Duodenal mucosa (tissue), 2 donors: ENCODE data around the gene TYW1.
"Not testable (repeated sequence)": the region's sequence is repeated elsewhere in the genome, so short reads cannot be mapped to it uniquely, and the experiment has no call there.

Experiments used
- H3K27ac ChIP-seq: one replicate; pipeline ENCODE4 v1.7.0; 2013; ENCODE audit warnings: low read depth, low read length
- H3K27me3 ChIP-seq, 2 donors: one replicate each; pipeline ENCODE4 v1.7.0; 2013; ENCODE audit warnings: low read length in 2 of 2, control low read depth in 1 of 2; ENCODE audit not compliant: insufficient read depth in 2 of 2, control insufficient read depth in 1 of 2
- H3K36me3 ChIP-seq, 2 donors: one replicate each; pipeline ENCODE4 v1.7.0; 2013; ENCODE audit warnings: low read length in 2 of 2, control low read depth in 1 of 2; ENCODE audit not compliant: insufficient read depth in 2 of 2, control insufficient read depth in 1 of 2
- H3K4me1 ChIP-seq, 2 donors: one replicate each; pipeline ENCODE4 v1.7.0; 2013; ENCODE audit warnings: low read length in 2 of 2, control low read depth in 1 of 2; ENCODE audit not compliant: insufficient read depth in 2 of 2, control insufficient read depth in 1 of 2
- H3K4me3 ChIP-seq, 2 donors: one replicate each; pipeline ENCODE4 v1.7.0; 2013; ENCODE audit warnings: low read length in 2 of 2, low read depth in 1 of 2
- H3K9ac ChIP-seq, 2 donors: one replicate each; pipeline ENCODE4 v1.7.0; 2013; ENCODE audit warnings: low read length in 2 of 2, low read depth in 1 of 2
- H3K9me3 ChIP-seq, 2 donors: one replicate each; pipeline ENCODE4 v1.7.0; 2013; ENCODE audit warnings: low read length in 2 of 2, control low read depth in 1 of 2; ENCODE audit not compliant: control insufficient read depth in 1 of 2

The TYW1 gene

DNA sequence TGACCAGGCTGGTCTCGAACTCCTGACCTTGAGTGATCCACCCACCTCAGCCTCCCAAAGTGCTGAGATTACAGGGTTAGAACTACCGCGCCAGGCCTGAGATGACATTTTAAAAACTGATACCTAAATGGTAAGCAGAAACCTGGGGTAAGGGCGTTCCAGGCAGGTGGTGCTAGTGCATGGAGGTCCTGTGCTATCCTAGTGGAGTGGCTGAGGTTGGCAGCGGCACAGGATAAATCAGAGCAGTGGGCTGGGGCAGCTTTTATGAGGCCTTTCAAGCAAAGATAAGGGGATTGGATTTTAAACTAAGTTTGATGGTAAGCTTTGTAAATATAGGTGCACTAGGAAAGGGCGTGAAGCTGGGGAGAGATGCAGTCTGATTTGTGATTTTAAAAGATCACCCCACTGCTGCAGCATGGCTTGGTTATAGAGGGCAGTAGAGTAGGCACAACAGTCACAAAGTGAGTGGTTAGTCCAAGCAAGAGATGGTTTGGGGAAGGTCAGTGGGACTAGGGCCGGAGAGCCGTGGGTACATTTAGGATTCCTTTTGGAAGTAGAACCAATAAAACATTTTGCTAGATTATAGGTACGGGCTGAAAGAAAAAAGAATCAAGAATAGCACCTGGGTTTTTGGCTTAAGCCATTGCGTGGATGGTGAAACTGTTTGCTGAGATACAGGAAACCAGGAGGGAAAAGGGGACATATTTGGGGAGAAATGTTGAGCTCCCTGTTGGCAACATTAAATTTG lies 188.5 kb downstream of the TYW1 start:
- H3K27me3 ChIP-seq, H3K9ac ChIP-seq, H3K27ac ChIP-seq, H3K36me3 ChIP-seq, H3K4me1 ChIP-seq, H3K9me3 ChIP-seq, H3K4me3 ChIP-seq: not testable (repeated sequence)

DNA sequence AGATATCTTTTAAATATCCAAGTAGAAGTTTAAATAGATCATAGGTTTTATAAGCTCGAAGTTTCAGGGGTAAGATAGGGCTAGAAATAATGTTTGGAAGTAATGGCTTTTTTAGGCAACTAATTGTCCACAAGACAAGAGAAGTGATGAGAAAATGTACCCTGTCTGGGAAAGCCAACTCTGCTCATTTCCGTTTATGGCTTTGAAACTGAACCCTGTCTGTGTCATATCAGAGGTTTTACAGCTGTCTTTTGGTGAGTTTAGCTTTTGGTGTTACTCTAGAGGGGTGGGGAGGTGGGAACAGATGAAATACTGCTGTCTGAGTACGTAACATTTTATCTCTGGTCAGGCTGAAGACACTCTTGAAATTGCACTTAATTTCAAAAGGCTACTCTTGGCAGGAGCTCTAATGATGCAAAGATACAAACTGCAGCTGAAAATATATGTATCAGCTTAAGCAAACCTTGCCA lies 189.1 kb downstream of the TYW1 start:
- H3K36me3 ChIP-seq, H3K27me3 ChIP-seq, H3K9ac ChIP-seq, H3K27ac ChIP-seq, H3K4me3 ChIP-seq, H3K4me1 ChIP-seq, H3K9me3 ChIP-seq: not testable (repeated sequence)

DNA sequence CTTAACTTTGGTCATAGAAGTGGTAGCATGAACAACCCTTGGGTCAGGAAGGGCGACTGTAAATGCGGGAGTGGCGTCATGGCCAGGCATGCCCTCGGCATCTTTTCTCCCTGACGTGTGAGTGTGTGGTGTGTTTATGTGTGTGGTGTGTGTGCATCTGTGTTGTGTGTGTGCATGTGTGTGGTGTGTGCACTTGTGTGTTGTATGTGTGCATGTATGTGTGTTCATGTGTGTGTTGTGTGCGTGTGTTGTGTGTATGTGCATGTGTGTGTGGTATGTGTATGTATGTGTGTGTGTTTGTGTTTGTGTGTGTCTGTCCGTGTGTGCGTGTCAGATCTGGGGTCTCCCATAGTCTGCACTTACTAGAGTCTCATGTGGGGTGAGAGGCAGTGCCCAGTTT lies 192.5 kb downstream of the TYW1 start:
- H3K36me3 ChIP-seq, H3K9ac ChIP-seq, H3K27me3 ChIP-seq, H3K9me3 ChIP-seq, H3K27ac ChIP-seq, H3K4me1 ChIP-seq, H3K4me3 ChIP-seq: not testable (repeated sequence)

DNA sequence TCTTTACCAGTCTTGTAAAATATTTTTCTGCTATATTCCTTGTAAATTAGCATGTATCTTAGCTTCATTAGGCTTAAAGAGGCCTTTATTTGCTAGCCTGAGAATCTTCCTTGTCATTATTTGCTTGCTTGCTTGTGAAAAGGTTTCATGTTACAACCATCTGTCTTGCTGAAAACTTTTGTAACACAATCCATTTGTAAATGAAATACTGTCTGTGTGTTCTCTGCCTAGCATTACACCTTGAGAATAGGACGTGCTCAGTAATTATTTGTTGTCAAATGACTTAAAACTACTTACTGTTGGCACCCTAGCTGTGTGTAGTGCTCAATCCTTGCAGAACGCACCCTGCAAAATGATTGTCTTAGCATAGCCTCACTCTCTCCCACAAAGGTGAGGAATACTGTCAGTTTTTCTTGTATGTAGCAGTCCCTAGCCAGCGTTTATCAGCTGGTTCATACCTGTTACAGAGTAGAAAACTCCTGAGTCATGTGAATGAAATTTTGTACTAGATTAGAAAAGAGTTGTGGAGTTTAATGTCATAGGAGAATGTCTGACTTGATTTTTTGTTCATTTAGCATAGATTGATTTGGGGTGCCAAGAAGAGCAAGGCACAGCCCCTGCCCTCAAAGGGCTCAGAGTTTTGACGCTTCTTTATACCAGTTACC lies 193.3 kb downstream of the TYW1 start:
- not testable (repeated sequence) for H3K27me3 ChIP-seq, H3K9ac ChIP-seq, H3K36me3 ChIP-seq, H3K4me1 ChIP-seq, H3K4me3 ChIP-seq, H3K27ac ChIP-seq, H3K9me3 ChIP-seq

DNA sequence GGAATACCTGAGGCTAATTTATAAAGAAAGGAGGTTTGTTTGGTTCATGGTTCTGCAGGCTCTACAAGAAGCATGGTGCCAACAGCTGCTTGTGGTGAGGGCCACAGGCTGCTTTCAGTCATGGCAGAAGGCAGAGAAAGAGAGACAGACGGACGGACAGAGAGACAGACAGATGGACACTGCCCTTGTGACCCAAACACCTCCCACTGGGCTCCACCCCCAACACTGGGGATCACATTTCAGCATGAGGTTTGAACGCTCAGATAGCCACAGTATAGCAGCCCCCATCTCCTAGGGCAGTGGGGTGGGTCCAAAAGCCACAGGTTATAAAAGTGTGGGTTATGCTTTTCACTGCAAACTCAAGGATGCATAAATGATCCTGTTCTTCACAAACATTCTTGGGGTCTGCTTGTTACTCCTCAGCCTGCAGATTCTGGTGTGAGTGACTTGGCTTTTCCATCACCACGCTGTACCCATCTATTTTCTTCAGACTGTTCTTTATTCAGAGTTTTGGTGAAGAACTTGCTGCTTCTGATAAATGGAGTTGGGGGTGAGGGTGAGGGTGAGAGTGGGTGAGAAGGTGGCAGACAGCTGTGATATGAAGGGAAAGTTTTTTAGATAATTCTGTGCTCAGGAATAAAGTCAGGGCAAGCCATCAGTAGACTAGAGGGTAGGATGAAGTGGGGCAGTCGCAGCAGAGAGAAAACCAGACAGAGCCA lies 194.5 kb downstream of the TYW1 start:
- H3K27ac ChIP-seq, H3K36me3 ChIP-seq, H3K27me3 ChIP-seq, H3K4me1 ChIP-seq, H3K4me3 ChIP-seq, H3K9me3 ChIP-seq, H3K9ac ChIP-seq: not testable (repeated sequence)

DNA sequence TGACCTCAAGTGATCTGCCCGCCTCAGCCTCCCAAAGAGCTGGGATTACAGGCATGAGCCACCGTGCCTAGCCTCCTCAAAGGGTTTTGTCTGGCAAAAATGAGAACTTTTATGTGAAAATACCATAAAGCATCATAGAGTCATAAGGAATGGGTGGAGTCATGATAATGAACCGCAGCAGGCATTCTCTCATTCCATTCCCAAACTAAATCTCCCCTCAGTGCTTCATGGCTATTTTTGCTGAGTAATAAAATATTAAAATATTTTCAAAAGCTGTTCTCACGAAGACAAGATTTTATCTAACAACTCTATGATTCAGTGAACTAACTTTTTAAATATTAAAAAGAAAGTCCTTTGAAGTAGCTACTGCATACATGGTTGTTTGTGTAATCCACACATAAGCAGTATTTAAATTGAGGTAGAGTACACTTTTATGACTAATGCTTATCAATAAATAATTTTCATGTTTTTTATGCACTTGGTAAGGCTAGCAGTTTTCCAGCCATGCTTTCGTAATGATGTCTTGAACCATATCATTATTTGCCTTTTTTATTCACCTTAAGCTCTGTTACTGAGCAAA lies 195.6 kb downstream of the TYW1 start:
- H3K9ac ChIP-seq, H3K4me3 ChIP-seq, H3K9me3 ChIP-seq, H3K36me3 ChIP-seq, H3K27ac ChIP-seq, H3K4me1 ChIP-seq, H3K27me3 ChIP-seq: not testable (repeated sequence)

DNA sequence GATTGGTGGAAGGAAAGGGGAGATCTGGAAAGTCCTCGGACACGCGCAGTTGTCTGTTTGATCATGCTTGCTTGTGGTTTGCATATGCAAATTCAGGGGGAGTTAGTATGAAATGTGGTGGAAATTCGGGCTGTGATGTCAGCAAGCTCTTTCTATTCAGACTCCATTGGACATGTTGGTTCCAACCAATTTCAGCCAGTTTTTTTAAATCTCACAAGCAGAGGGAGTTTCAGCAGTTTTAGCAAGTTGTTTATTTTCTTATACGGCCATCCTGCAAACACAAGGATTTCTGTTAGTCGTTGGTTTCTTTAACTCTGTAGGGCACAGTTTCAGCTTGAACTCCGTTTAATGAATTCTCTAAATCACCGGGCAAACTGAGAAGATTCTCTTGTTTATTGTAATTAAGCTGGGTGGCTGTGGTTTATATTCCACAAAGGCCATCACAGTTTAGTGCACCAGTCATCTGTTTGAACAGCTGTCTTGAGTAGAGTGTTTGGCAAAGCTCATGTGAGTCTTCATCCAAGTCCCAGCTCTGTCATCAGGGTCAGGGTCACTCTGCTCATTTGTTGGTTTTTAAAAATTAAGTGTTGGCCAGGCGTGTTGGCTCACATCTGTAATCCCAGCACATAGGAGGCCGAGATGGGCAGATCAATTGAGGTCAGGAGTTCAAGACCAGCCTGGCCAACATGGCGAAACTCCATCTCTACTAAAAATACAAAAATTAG lies 196.4 kb downstream of the TYW1 start:
- H3K4me3 ChIP-seq, H3K27me3 ChIP-seq, H3K9me3 ChIP-seq, H3K9ac ChIP-seq, H3K4me1 ChIP-seq, H3K27ac ChIP-seq, H3K36me3 ChIP-seq: not testable (repeated sequence)

DNA sequence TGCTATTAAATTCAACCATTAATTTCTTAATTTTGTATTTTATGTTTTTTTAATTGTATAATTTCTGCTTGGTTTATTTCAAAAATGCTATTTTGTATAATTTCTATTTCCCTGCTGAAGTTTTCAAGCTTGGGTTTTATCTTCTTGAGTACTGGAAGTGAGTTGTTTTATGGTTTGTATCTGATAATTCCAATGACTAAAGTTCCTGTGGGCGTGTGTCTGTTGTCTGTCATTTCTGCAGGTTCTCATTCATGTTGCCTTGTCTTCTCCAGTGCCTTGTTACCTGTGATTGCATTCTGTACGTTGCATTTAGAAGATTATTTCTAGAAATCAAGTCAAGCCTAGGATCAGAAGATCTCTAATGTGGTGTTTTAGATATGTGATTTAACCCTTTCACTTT lies 199.5 kb downstream of the TYW1 start:
- H3K36me3 ChIP-seq, H3K27me3 ChIP-seq, H3K9ac ChIP-seq, H3K27ac ChIP-seq, H3K4me1 ChIP-seq, H3K4me3 ChIP-seq, H3K9me3 ChIP-seq: not testable (repeated sequence)

DNA sequence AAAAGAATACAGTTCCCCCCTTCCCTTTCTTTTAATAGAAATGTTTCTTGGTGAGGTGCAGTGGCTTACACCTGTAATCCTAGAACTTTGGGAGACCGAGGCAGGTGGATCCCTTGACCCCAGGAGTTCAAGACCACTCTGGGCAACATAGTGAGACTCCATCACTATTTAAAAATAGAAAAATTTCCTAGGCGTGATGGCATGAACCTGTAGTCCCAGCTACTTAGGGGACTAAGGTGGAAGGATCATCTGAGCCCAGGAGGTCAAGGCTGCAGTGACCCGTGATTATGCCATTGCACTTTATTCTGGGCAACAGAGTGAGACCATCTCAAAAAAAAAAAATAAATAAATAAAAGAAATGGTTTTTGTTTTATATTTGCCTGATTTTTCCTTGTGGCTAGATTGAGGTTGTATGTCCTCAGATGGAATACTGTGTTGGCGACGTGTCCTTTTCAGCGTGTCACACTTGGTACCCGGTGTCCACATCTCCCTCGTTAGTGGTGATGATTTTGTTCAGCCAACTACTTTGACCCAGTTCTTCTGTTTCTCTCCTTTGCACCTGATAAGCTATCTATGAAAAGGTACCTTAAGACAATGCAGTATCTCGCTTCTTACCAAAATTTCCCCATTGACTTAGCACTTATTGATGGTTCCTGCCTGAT lies 202.4 kb downstream of the TYW1 start:
- not testable (repeated sequence) for H3K36me3 ChIP-seq, H3K9me3 ChIP-seq, H3K27ac ChIP-seq, H3K4me1 ChIP-seq, H3K9ac ChIP-seq, H3K27me3 ChIP-seq, H3K4me3 ChIP-seq
